HCT116 (cell line): ENCODE results near the gene ABLIM1. TPM values are rescaled to one million over a fixed set of nuclear protein-coding genes. Genes with fewer than 3 reads are reported as not detected.

Source experiments
- ATAC-seq: fragments of 200-7000 bp; cut with Tn5 transposase; 2 replicates; pipeline ENCODE4 v1.9.1; 2020; ENCODE audit warnings: mild to moderate bottlenecking, moderate library complexity
- BruUV-seq: library from RNA; stranded (reverse); fragments of 400-500 nt; replicated peaks from 2 replicates; lab custom pipeline; 2021; lab: Mats Ljungman, UMichigan
- CTCF ChIA-PET: fragments of 300-600 bp; sonication (Branson Sonifier 250); formaldehyde crosslinking; loops from one replicate; lab custom pipeline; 2021; ENCODE audit warnings: antibody characterized with exemption; lab: Charles Lee
- POLR2A ChIA-PET: fragments of 300-600, 350-600 bp; sonication (Branson Sonifier 250); formaldehyde crosslinking; loops from one replicate; lab custom pipeline; 2021; ENCODE audit warnings: antibody characterized with exemption; lab: Charles Lee
- RAD21 ChIA-PET, 2 experiments: fragments of 300-600 bp; sonication (Branson Sonifier 250); formaldehyde crosslinking; loops; one replicate each; lab custom pipeline; 2023; ENCODE audit warnings: low total read pairs in 2 of 2; ENCODE audit not compliant: uncharacterized antibody in 2 of 2, unreplicated experiment in 2 of 2, low non-redundant PET in 1 of 2; lab: Charles Lee
- DNase-seq: peaks from one replicate; pipeline ENCODE4 v3.0.0-alpha.2; 2010; ENCODE audit warnings: low read depth, low spot score
- H2AFZ ChIP-seq: fragments of 200-600 bp; shearing (Covaris generic), sonication (generic); 2 replicates; pipeline ENCODE4 v1.6.1; 2017; ENCODE audit warnings: low read depth, mixed run types, mixed read lengths, antibody characterized with exemption, low read length; ENCODE audit not compliant: poor library complexity, severe bottlenecking
- H3K27ac ChIP-seq: 2 replicates; pipeline ENCODE4 v1.5.1; 2012; ENCODE audit warnings: low read depth, low read length
- H3K27me3 ChIP-seq: fragments of 200-600 bp; sonication (generic); 2 replicates; pipeline ENCODE4 v1.6.1; 2016; ENCODE audit warnings: mixed run types, low read length, mixed read lengths; ENCODE audit not compliant: insufficient read depth
- H3K36me3 ChIP-seq, 2 experiments: fragments of 200-500 bp in 1 of 2; fragments of 200-600 bp in 1 of 2; sonication (Bioruptor generic) in 1 of 2; sonication (generic) in 1 of 2; 2 replicates each; pipeline versions ENCODE4 v1.5.1 to v1.6.1; 2014 to 2016; ENCODE audit warnings: low read length in 2 of 2, inconsistent platforms in 1 of 2, mixed read lengths in 1 of 2, mixed run types in 1 of 2; ENCODE audit not compliant: insufficient read depth in 2 of 2, control insufficient read depth in 1 of 2
- H3K4me1 ChIP-seq, 2 experiments: fragments of 200-600 bp in 1 of 2; sonication (generic) in 1 of 2; 2 replicates each; pipeline versions ENCODE4 v1.5.1 to v1.6.1; 2012 to 2017; ENCODE audit warnings: low read length in 2 of 2, inconsistent platforms in 1 of 2, mild to moderate bottlenecking in 1 of 2, mixed read lengths in 1 of 2, mixed run types in 1 of 2, moderate library complexity in 1 of 2; ENCODE audit not compliant: insufficient read depth in 2 of 2, control insufficient read depth in 1 of 2
- H3K4me2 ChIP-seq: fragments of 200-600 bp; sonication (generic); 2 replicates; pipeline ENCODE4 v1.6.1; 2017; ENCODE audit warnings: mixed run types, low read length, mixed read lengths
- H3K4me3 ChIP-seq, 2 experiments: fragments of 200-600 bp in 1 of 2; sonication (generic) in 1 of 2; replicated peaks in 1 of 2; 2 replicates each; pipeline ENCODE4 v1.5.1; 2011 to 2016; ENCODE audit warnings: low read length in 2 of 2, control low read depth in 1 of 2, low read depth in 1 of 2, mild to moderate bottlenecking in 1 of 2, mixed read lengths in 1 of 2, mixed run types in 1 of 2
- H3K79me2 ChIP-seq: fragments of 200-600 bp; sonication (generic); 2 replicates; pipeline ENCODE4 v1.6.1; 2017; ENCODE audit warnings: mild to moderate bottlenecking, mixed run types, low read length, moderate library complexity, mixed read lengths; ENCODE audit not compliant: insufficient read depth
- H3K9ac ChIP-seq: fragments of 200-600 bp; sonication (generic); 2 replicates; pipeline ENCODE4 v1.6.1; 2016; ENCODE audit warnings: low read length, mixed read lengths
- H3K9me2 ChIP-seq: fragments of 200-600 bp; sonication (generic), shearing (Covaris generic); 2 replicates; pipeline ENCODE4 v1.6.1; 2017; ENCODE audit warnings: mixed run types, mild to moderate bottlenecking, moderate library complexity; ENCODE audit not compliant: insufficient read depth
- H3K9me3 ChIP-seq, 2 experiments: fragments of 200-500 bp in 1 of 2; fragments of 200-600 bp in 1 of 2; sonication (Bioruptor generic) in 1 of 2; sonication (generic) in 1 of 2; 2 replicates each; pipeline ENCODE4 v1.6.1; 2014 to 2017; ENCODE audit warnings: low read length in 2 of 2, mixed read lengths in 2 of 2, inconsistent platforms in 1 of 2, low read depth in 1 of 2, mild to moderate bottlenecking in 1 of 2, mixed run types in 1 of 2, moderate library complexity in 1 of 2; ENCODE audit not compliant: control insufficient read depth in 1 of 2, insufficient read depth in 1 of 2
- H4K20me1 ChIP-seq: fragments of 200-600 bp; sonication (generic), shearing (Covaris generic); 2 replicates; pipeline ENCODE4 v1.6.1; 2017; ENCODE audit warnings: mixed run types, mild to moderate bottlenecking, moderate library complexity; ENCODE audit not compliant: insufficient read depth
- CBX3 ChIP-seq: IDR thresholded peaks from 2 replicates; pipeline ENCODE4 v1.6.1; 2012; ENCODE audit warnings: low read depth
- CEBPB ChIP-seq: IDR thresholded peaks from 2 replicates; pipeline ENCODE4 v1.6.1; 2012; ENCODE audit warnings: low read depth
- CTCF ChIP-seq, 3 experiments: fragments of 200-600 bp in 1 of 3; sonication (generic) in 1 of 3; IDR thresholded peaks in 2 of 3; conservative IDR thresholded peaks in 1 of 3; 2 replicates each; pipeline ENCODE4 v1.5.1; 2012 to 2017; ENCODE audit warnings: low read depth in 2 of 3, low read length in 2 of 3, antibody characterized with exemption in 1 of 3, borderline replicate concordance in 1 of 3, control low read depth in 1 of 3, mild to moderate bottlenecking in 1 of 3, mixed read lengths in 1 of 3, mixed run types in 1 of 3, moderate library complexity in 1 of 3; ENCODE audit not compliant: insufficient read depth in 1 of 3
- EZH2 ChIP-seq: fragments of 200-600 bp; sonication (generic); IDR thresholded peaks from 2 replicates; pipeline ENCODE4 v1.6.1; 2017; ENCODE audit warnings: antibody characterized with exemption, mixed run types
- EZH2phosphoT487 ChIP-seq: fragments of 200-600 bp; IDR thresholded peaks from 2 replicates; pipeline ENCODE4 v1.6.1; 2018; ENCODE audit warnings: antibody characterized with exemption, borderline replicate concordance
- FOSL1 ChIP-seq: IDR thresholded peaks from 2 replicates; pipeline ENCODE4 v1.6.1; 2012; ENCODE audit warnings: low read depth
- MAX ChIP-seq: IDR thresholded peaks from 2 replicates; pipeline ENCODE4 v1.6.1; 2012
- POLR2AphosphoS5 ChIP-seq: IDR thresholded peaks from 2 replicates; pipeline ENCODE4 v1.6.1; 2011; ENCODE audit warnings: mild to moderate bottlenecking, low read depth, low read length, moderate library complexity
- SIN3A ChIP-seq: IDR thresholded peaks from 2 replicates; pipeline ENCODE4 v1.6.1; 2012; ENCODE audit warnings: low read depth
- YY1 ChIP-seq: IDR thresholded peaks from 2 replicates; pipeline ENCODE4 v1.6.1; 2011; ENCODE audit warnings: low read length, low read depth, moderate library complexity, mild to moderate bottlenecking; ENCODE audit not compliant: insufficient replicate concordance; ENCODE audit errors: extremely low read depth
- ZFX ChIP-seq: fragments of 450-650 bp; IDR thresholded peaks from 2 replicates; pipeline ENCODE4 v1.6.1; 2017
- ZNF274 ChIP-seq: fragments of 200-500 bp; sonication (Bioruptor generic); IDR thresholded peaks from 2 replicates; pipeline ENCODE4 v1.6.1; 2014; ENCODE audit warnings: mild to moderate bottlenecking, low read depth, low read length, inconsistent platforms
- intact Hi-C: fragments of 100-400 bp; cut with micrococcal nuclease; formaldehyde crosslinking; loops from 2 replicates; pipeline ENCODE4 v1.10.0; 2022
- total RNA-seq: library from RNA; stranded (reverse); gene quantifications from one replicate; pipeline ENCODE4 v1.2.1, GENCODE V29; 2021; ENCODE audit not compliant: unreplicated experiment

Gene ABLIM1
- total RNA-seq, 1 experiment from 2014 or later = 96.2 TPM

GRCh38 chr10:114502074-114502473 lies 156.0 kb downstream of the ABLIM1 start:
- Histone ChIP-seq H3K4me2 (no peak overlapping the region), H3K9ac (no peak overlapping the region), H2AFZ (no peak overlapping the region), H3K27me3 (no peaks in the 10 kb centered on the region), H3K9me3 (no peaks in the 10 kb centered on the region), H3K4me3 (no peak overlapping the region), H3K4me1 (peaks cover under 1 to 14% of the 10 kb centered on the region in 2 experiments; a peak in 2 of 4 replicates), H3K9me2 (no peaks in the 10 kb centered on the region)
- ATAC-seq (no peak), DNase-seq (no peak)
- ChIA-PET POLR2A (no interaction called here), CTCF (no interaction called here)
- BruUV-seq = no TSS peak
- intact Hi-C loops = no loop called here
- TF ChIP-seq CEBPB (no peak), SIN3A (no peak), ZFX (no peak), ZNF274 (no peak), EZH2 (no peak), MAX (no peak), EZH2phosphoT487 (no peak), YY1 (no peak), CBX3 (no peak), FOSL1 (no peak), POLR2AphosphoS5 (no peak), CTCF (IDR thresholded peaks at IDR 0.05 in 2 of 3, conservative IDR thresholded peaks at IDR 0.05 in 1 of 3; ENCODE audit: borderline replicate concordance in 1 of 3, insufficient read depth in 1 of 3, low read depth in 2 of 3, low read length in 2 of 3) (no peak)
- TF ChIP-seq, all 23 proteins: peak for 0
- RAD21 ChIA-PET = no interaction called here
- Histone ChIP-seq H4K20me1 (no peaks in the 10 kb centered on the region), H3K79me2 (peaks cover 50% of the 10 kb centered on the region), H3K27ac (no peak overlapping the region), H3K36me3 (no peaks in the 10 kb centered on the region)
